PC-3 (cell line): ENCODE data around the gene ADAMTSL3.

Source experiments
- CTCF ChIP-seq: fragments of 300-600 bp; sonication (generic); conservative IDR thresholded peaks from 2 replicates; pipeline ENCODE4 v1.5.1; 2017; ENCODE audit warnings: antibody characterized with exemption, low read depth, mild to moderate bottlenecking, low read length
- EZH2 ChIP-seq: fragments of 300-600 bp; sonication (generic); IDR thresholded peaks from one replicate; pipeline ENCODE4 v1.6.1; 2017; ENCODE audit warnings: antibody characterized with exemption, mild to moderate bottlenecking, low read length; ENCODE audit not compliant: unreplicated experiment
- EZH2phosphoT487 ChIP-seq: fragments of 300-600 bp; sonication (generic); IDR thresholded peaks from 2 replicates; pipeline ENCODE4 v1.6.1; 2018; ENCODE audit warnings: mild to moderate bottlenecking, antibody characterized with exemption, low read length, borderline replicate concordance

- no peak for TF ChIP-seq CTCF
- TF ChIP-seq EZH2 = no peak
- TF ChIP-seq EZH2phosphoT487 = no peak
Observed at GRCh38 chr15:83887404-83887803, 233.5 kb downstream of the ADAMTSL3 start.
